ENCODE data around the gene AUTS2.

AUTS2 gene

GRCh38 chr7:69698109-69698825 is 100.0 kb downstream of the AUTS2 start:
- in situ Hi-C loops (cut with MboI; ENCODE audit: low pct_unique_long_range_greater_than_20kb, low sequenced_read_pairs) = no loop called here
- DNase-seq = no peak

GRCh38 chr7:69699931-69700330 is 101.7 kb downstream of the AUTS2 start:
- in situ Hi-C loops (cut with MboI; ENCODE audit: low pct_unique_long_range_greater_than_20kb, low sequenced_read_pairs) = no loop called here
- DNase-seq = no peak

GRCh38 chr7:69700331-69700730 is 102.1 kb downstream of the AUTS2 start:
- no peak for DNase-seq
- in situ Hi-C loops (cut with MboI; ENCODE audit: low pct_unique_long_range_greater_than_20kb, low sequenced_read_pairs) = no loop called here

- in situ Hi-C loops (cut with MboI; ENCODE audit: low pct_unique_long_range_greater_than_20kb, low sequenced_read_pairs) = no loop called here
- no peak for DNase-seq
These were observed 103.0 kb downstream of the AUTS2 start for GRCh38 chr7:69701288-69701687.

GRCh38 chr7:69702357-69702756 is 104.1 kb downstream of the AUTS2 start:
- no peak for DNase-seq
- in situ Hi-C loops (cut with MboI; ENCODE audit: low pct_unique_long_range_greater_than_20kb, low sequenced_read_pairs) = no loop called here

GRCh38 chr7:69703099-69703498 is 104.8 kb downstream of the AUTS2 start:
- in situ Hi-C loops (cut with MboI; ENCODE audit: low pct_unique_long_range_greater_than_20kb, low sequenced_read_pairs) = no loop called here
- no peak for DNase-seq

- in situ Hi-C loops (cut with MboI; ENCODE audit: low pct_unique_long_range_greater_than_20kb, low sequenced_read_pairs) = no loop called here
- DNase-seq = no peak
These were observed 107.8 kb downstream of the AUTS2 start for GRCh38 chr7:69706070-69706469.

- no peak for DNase-seq
- in situ Hi-C loops (cut with MboI; ENCODE audit: low pct_unique_long_range_greater_than_20kb, low sequenced_read_pairs) = no loop called here
These were observed 110.6 kb downstream of the AUTS2 start for GRCh38 chr7:69708857-69709256.

- no peak for DNase-seq
- in situ Hi-C loops (cut with MboI; ENCODE audit: low pct_unique_long_range_greater_than_20kb, low sequenced_read_pairs) = no loop called here
These were observed 112.6 kb downstream of the AUTS2 start for GRCh38 chr7:69710768-69711438.

- in situ Hi-C loops (cut with MboI; ENCODE audit: low pct_unique_long_range_greater_than_20kb, low sequenced_read_pairs) = no loop called here
- DNase-seq = no peak
These were observed 116.8 kb downstream of the AUTS2 start for GRCh38 chr7:69714886-69715576.

GRCh38 chr7:69717221-69717620 is 118.9 kb downstream of the AUTS2 start:
- in situ Hi-C loops (cut with MboI; ENCODE audit: low pct_unique_long_range_greater_than_20kb, low sequenced_read_pairs) = no loop called here
- no peak for DNase-seq

GRCh38 chr7:69719717-69720116 is 121.4 kb downstream of the AUTS2 start:
- in situ Hi-C loops (cut with MboI; ENCODE audit: low pct_unique_long_range_greater_than_20kb, low sequenced_read_pairs) = no loop called here
- no peak for DNase-seq

GRCh38 chr7:69722843-69723242 is 124.6 kb downstream of the AUTS2 start:
- DNase-seq = no peak
- in situ Hi-C loops (cut with MboI; ENCODE audit: low pct_unique_long_range_greater_than_20kb, low sequenced_read_pairs) = no loop called here

- in situ Hi-C loops (cut with MboI; ENCODE audit: low pct_unique_long_range_greater_than_20kb, low sequenced_read_pairs) = no loop called here
- no peak for DNase-seq
These were observed 125.4 kb downstream of the AUTS2 start for GRCh38 chr7:69723663-69724062.

- DNase-seq = no peak
- in situ Hi-C loops (cut with MboI; ENCODE audit: low pct_unique_long_range_greater_than_20kb, low sequenced_read_pairs) = no loop called here
These were observed 130.0 kb downstream of the AUTS2 start for GRCh38 chr7:69728304-69728703.

- in situ Hi-C loops (cut with MboI; ENCODE audit: low pct_unique_long_range_greater_than_20kb, low sequenced_read_pairs) = no loop called here
- no peak for DNase-seq
These were observed 133.9 kb downstream of the AUTS2 start for GRCh38 chr7:69732203-69732602.

GRCh38 chr7:69735582-69735981 is 137.3 kb downstream of the AUTS2 start:
- in situ Hi-C loops (cut with MboI; ENCODE audit: low pct_unique_long_range_greater_than_20kb, low sequenced_read_pairs) = no loop called here

GRCh38 chr7:69736126-69736810 is 138.0 kb downstream of the AUTS2 start:
- no peak for DNase-seq
- in situ Hi-C loops (cut with MboI; ENCODE audit: low pct_unique_long_range_greater_than_20kb, low sequenced_read_pairs) = no loop called here

More at GRCh38 chr7:69735582-69735981, 137.3 kb downstream of the AUTS2 start:
- no peak for DNase-seq

- no peak for DNase-seq
These were observed 140.2 kb downstream of the AUTS2 start for GRCh38 chr7:69738396-69738951.

More at GRCh38 chr7:69738396-69738951, 140.2 kb downstream of the AUTS2 start:
- in situ Hi-C loops (cut with MboI; ENCODE audit: low pct_unique_long_range_greater_than_20kb, low sequenced_read_pairs) = no loop called here

All from KBM-7 (cell line).